Spleen (tissue), 7 donors: ENCODE results near the gene NKAIN2.

Experiments
- POLR2A ChIP-seq, 3 donors: fragments of 450-650 bp; IDR thresholded peaks; one replicate each; pipeline ENCODE4 v1.5.1; 2017; ENCODE audit warnings: antibody characterized with exemption in 3 of 3, mild to moderate bottlenecking in 1 of 3
- TF ChIP-seq, protein P1 (sequence below), 11 experiments: fragments of 200-600 bp in 7 of 11; fragments of 450-650 bp in 4 of 11; sonication (generic) in 4 of 11; IDR thresholded peaks in 8 of 11; conservative IDR thresholded peaks in 3 of 11; 1 replicate in 7 of 11; 2 replicates in 4 of 11; pipeline versions ENCODE4 v1.4.0 to v1.8.0; 2016 to 2021; ENCODE audit warnings: antibody characterized with exemption in 11 of 11, inconsistent platforms in 4 of 11, mild to moderate bottlenecking in 1 of 11
- donor health status: DM: no; HTN: no; CAD: no; lungs with moderate emphysema.
- donor health status: DM: no; HTN: no; CAD: no.
- donor health status: DM: no; HTN: no; CAD: no.

DNA sequence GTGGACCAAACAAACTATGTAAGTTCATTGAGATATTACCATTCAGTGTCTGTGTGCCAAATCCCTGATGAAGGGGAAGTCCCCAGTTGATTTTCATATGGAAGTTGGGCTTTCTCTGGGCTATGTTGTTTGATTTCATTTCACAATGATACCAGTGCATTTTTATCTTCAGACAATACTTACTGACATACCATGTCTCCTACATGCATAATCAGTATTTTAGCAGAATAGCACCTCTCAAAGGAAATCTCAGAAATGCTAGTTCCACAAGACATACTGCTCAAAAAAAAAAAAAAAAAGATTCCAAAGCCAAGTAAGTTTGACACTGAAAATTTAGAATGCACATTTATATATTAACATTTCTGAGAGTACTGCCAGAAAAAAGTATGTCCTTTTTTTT is 989.7 kb downstream of the NKAIN2 start:
- no peak for TF ChIP-seq POLR2A (IDR thresholded peaks at IDR 0.05)
- TF ChIP-seq, protein P1, sequence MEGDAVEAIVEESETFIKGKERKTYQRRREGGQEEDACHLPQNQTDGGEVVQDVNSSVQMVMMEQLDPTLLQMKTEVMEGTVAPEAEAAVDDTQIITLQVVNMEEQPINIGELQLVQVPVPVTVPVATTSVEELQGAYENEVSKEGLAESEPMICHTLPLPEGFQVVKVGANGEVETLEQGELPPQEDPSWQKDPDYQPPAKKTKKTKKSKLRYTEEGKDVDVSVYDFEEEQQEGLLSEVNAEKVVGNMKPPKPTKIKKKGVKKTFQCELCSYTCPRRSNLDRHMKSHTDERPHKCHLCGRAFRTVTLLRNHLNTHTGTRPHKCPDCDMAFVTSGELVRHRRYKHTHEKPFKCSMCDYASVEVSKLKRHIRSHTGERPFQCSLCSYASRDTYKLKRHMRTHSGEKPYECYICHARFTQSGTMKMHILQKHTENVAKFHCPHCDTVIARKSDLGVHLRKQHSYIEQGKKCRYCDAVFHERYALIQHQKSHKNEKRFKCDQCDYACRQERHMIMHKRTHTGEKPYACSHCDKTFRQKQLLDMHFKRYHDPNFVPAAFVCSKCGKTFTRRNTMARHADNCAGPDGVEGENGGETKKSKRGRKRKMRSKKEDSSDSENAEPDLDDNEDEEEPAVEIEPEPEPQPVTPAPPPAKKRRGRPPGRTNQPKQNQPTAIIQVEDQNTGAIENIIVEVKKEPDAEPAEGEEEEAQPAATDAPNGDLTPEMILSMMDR (IDR thresholded peaks at IDR 0.05 in 8 of 11, conservative IDR thresholded peaks at IDR 0.05 in 3 of 11) = no peak
